ENCODE data around the gene OFD1. TPM values are rescaled to one million over a fixed set of nuclear protein-coding genes. Genes with fewer than 3 reads are reported as not detected.

OFD1 gene
- total RNA-seq, 3 donors from 2014 or later, result 10.7 to 136 (median 48.8) TPM

DNA sequence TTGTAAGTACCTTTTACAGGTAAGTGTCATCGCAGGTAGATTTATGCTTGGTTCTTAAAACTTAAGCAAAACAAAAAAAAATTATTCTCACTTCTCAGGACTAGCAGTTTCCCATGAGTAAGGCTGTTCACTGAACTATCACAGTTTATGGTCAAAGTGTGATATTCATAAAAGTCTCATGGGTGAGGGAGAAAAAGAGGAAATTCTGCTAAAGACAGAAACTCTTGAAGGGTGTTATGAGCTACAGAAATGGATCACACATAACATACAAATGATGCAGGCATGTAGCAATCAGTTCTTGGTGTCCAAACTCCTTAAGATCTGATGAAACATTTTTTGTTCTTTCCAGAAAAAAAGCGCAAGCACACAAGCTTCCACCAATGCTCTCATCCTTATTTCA, 37.1 kb upstream of the OFD1 start:
- Histone ChIP-seq H3K9me3 (no peaks in the 10 kb centered on the region), H3K4me3 (no peak overlapping the region), H3K27me3 (peaks cover 0 to 36% of the 10 kb centered on the region in 2 donors), H3K36me3 (no peaks in the 10 kb centered on the region), H3K4me1 (no peaks in the 10 kb centered on the region), H3K27ac (peak overlapping the region in 1 of 2 donors; percentile 9)
- no peak for DNase-seq (ENCODE audit: low spot score in 2 of 2)
- TF ChIP-seq POLR2AphosphoS5 (IDR thresholded peaks at IDR 0.05) (no peak), POLR2A (IDR thresholded peaks at IDR 0.05) (no peak), CTCF (IDR thresholded peaks at IDR 0.05) (no peak)
- intact Hi-C loops (cut with DNase I; ENCODE audit: low total_unique reads), result no loop called here

GRCh38 chrX:13697976-13698375, 36.6 kb upstream of the OFD1 start:
- no peak overlapping the region for H3K4me3 ChIP-seq
- intact Hi-C loops (cut with DNase I; ENCODE audit: low total_unique reads), result no loop called here
- peaks cover 0 to 36% of the 10 kb centered on the region in 2 donors for H3K27me3 ChIP-seq
- H3K36me3 ChIP-seq, result no peaks in the 10 kb centered on the region
- no peaks in the 10 kb centered on the region for H3K4me1 ChIP-seq
- TF ChIP-seq POLR2A (IDR thresholded peaks at IDR 0.05), result no peak
- TF ChIP-seq CTCF (IDR thresholded peaks at IDR 0.05), result no peak
- TF ChIP-seq POLR2AphosphoS5 (IDR thresholded peaks at IDR 0.05), result no peak
- H3K9me3 ChIP-seq, result no peaks in the 10 kb centered on the region
- peak overlapping the region in 1 of 2 donors; percentile 9 for H3K27ac ChIP-seq
- no peak for DNase-seq (ENCODE audit: low spot score in 2 of 2)

DNA sequence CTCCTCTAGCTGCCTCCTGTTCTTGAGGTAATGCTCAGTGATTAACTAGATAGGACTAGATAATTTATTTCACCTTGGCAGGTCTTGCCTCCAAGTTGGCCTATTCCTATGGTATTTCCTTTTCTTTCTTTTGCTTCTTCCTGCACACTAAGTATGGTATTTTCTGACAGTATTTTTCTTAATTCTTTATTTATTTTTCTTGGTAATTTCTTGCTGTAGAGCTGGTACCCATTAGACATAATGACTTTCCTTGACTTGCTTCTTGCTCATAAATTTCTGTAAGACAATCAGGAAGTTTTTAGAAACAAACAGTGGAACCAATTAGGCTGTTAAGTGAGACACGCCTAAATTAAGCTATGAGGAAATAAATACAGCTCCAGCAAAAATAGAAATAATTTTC, 36.1 kb upstream of the OFD1 start:
- no peak for TF ChIP-seq POLR2AphosphoS5 (IDR thresholded peaks at IDR 0.05)
- TF ChIP-seq CTCF (IDR thresholded peaks at IDR 0.05), result no peak
- no peak for TF ChIP-seq POLR2A (IDR thresholded peaks at IDR 0.05)
- Histone ChIP-seq H3K27me3 (peaks cover 0 to 40% of the 10 kb centered on the region in 2 donors), H3K9me3 (no peaks in the 10 kb centered on the region), H3K4me1 (no peaks in the 10 kb centered on the region), H3K36me3 (no peaks in the 10 kb centered on the region), H3K4me3 (no peak overlapping the region), H3K27ac (peak overlapping the region in 1 of 2 donors; percentile 10)
- no peak for DNase-seq (ENCODE audit: low spot score in 2 of 2)
- intact Hi-C loops (cut with DNase I; ENCODE audit: low total_unique reads), result no loop called here

DNA sequence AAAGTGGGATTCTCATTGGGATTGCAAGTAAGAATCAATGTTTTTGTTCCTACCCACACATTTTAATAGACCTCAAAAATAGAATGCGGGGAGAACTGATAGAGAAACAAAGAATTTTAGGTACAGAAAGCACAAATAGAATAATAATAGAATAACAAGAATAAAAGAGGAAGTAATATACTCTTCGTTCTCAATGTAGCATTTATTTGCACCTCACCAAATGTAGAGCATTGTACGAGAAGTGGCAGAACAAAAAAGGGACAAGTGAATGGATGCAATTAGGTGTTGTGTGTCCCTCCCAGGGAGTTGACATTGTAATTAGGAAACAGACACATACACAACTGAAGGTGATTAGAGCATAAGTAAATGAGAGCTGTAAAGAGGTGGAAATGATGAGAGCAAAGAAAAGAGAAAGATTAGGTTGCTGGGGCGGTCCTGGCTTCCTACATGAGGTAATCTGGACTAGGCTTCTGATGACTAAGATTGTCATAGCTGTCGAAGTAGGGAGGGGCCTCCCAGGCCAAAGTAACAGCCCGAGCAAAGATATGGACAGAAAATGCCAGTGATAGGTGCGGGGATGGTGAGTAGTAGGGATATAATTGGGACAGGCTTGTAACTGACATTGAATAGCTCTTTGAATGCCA, 35.2 kb upstream of the OFD1 start:
- Histone ChIP-seq H3K4me3 (no peak overlapping the region), H3K27me3 (peaks cover 0 to 40% of the 10 kb centered on the region in 2 donors), H3K27ac (peak overlapping the region in 1 of 2 donors; percentile 10), H3K4me1 (no peaks in the 10 kb centered on the region), H3K36me3 (no peaks in the 10 kb centered on the region), H3K9me3 (no peaks in the 10 kb centered on the region)
- no peak for DNase-seq (ENCODE audit: low spot score in 2 of 2)
- intact Hi-C loops (cut with DNase I; ENCODE audit: low total_unique reads), result no loop called here
- no peak for TF ChIP-seq POLR2AphosphoS5 (IDR thresholded peaks at IDR 0.05)

GRCh38 chrX:13700380-13700779, 34.2 kb upstream of the OFD1 start:
- Histone ChIP-seq H3K36me3 (no peaks in the 10 kb centered on the region), H3K4me3 (no peak overlapping the region), H3K27me3 (peaks cover 0 to 30% of the 10 kb centered on the region in 2 donors), H3K27ac (no peak overlapping the region), H3K4me1 (no peaks in the 10 kb centered on the region), H3K9me3 (no peaks in the 10 kb centered on the region)
- intact Hi-C loops (cut with DNase I; ENCODE audit: low total_unique reads), result no loop called here
- DNase-seq (ENCODE audit: low spot score in 2 of 2), result no peak
- no peak for TF ChIP-seq POLR2A (IDR thresholded peaks at IDR 0.05)
- TF ChIP-seq POLR2AphosphoS5 (IDR thresholded peaks at IDR 0.05), result no peak
- TF ChIP-seq CTCF (IDR thresholded peaks at IDR 0.05), result no peak

All from breast epithelium (tissue), 4 donors.